K562 (cell line): Measurements from ENCODE around the gene E2F2. TPM values are rescaled to one million over a fixed set of nuclear protein-coding genes. Genes with fewer than 3 reads are reported as not detected.

Experiments used
- CREBBP ChIP-seq: IDR thresholded peaks from one replicate; pipeline ENCODE4 v1.6.1; 2012; ENCODE audit warnings: low read depth, mild to moderate bottlenecking, control low read depth, inconsistent platforms, low read length
- ELF4 ChIP-seq: fragments of 450-650 bp; formaldehyde crosslinking; IDR thresholded peaks from 2 replicates; pipeline ENCODE4 v1.4.0; 2022; ENCODE audit warnings: missing genetic modification characterization
- FOXA3 ChIP-seq, 2 experiments: fragments of 450-650 bp in 1 of 2; sonication (generic) in 1 of 2; formaldehyde crosslinking; IDR thresholded peaks in 1 of 2; conservative IDR thresholded peaks in 1 of 2; 2 replicates each; pipeline versions ENCODE4 v1.4.0 to v1.8.0; 2020 to 2022; ENCODE audit warnings: mild to moderate bottlenecking in 2 of 2, missing genetic modification reagents in 1 of 2
- FOXP4 ChIP-seq: sonication (generic); formaldehyde crosslinking; IDR thresholded peaks from 2 replicates; pipeline ENCODE4 v1.8.0; 2022; ENCODE audit warnings: mild to moderate bottlenecking, missing genetic modification reagents, borderline replicate concordance
- GABPB1 ChIP-seq: sonication (generic); formaldehyde crosslinking; IDR thresholded peaks from 2 replicates; pipeline ENCODE4 v1.8.0; 2022; ENCODE audit warnings: mild to moderate bottlenecking, missing genetic modification reagents
- GATA2 ChIP-seq: sonication (generic); formaldehyde crosslinking; IDR thresholded peaks from 2 replicates; pipeline ENCODE4 v1.4.0; 2020; ENCODE audit warnings: mild to moderate bottlenecking, missing genetic modification reagents
- GTF2F1 ChIP-seq: IDR thresholded peaks from 2 replicates; pipeline ENCODE4 v1.6.1; 2011; ENCODE audit warnings: low read depth, low read length, improper control_type of control experiment
- HDAC8 ChIP-seq: fragments of 450-650 bp; IDR thresholded peaks from 2 replicates; pipeline ENCODE4 v1.6.1; 2016; ENCODE audit warnings: mild to moderate bottlenecking, missing genetic modification characterization, moderate library complexity, missing compliant biosample characterization
- HMBOX1 ChIP-seq: sonication (generic); IDR thresholded peaks from 2 replicates; pipeline ENCODE4 v1.6.1; 2016
- IRF2 ChIP-seq: sonication (generic); formaldehyde crosslinking; IDR thresholded peaks from 2 replicates; pipeline ENCODE4 v1.8.1; 2022; ENCODE audit warnings: mild to moderate bottlenecking, missing genetic modification reagents
- MAFK ChIP-seq: IDR thresholded peaks from 2 replicates; pipeline ENCODE4 v1.6.1; 2011; ENCODE audit warnings: low read length, improper control_type of control experiment
- MCM7 ChIP-seq, 2 experiments: fragments of 450-650 bp; IDR thresholded peaks; 2 replicates each; pipeline ENCODE4 v1.6.1; 2016 to 2018
- MECOM ChIP-seq: fragments of 250-450 bp; sonication (Bioruptor Pico); IDR thresholded peaks from 2 replicates; pipeline ENCODE4 v1.8.0; 2022; ENCODE audit warnings: inconsistent platforms
- MLLT1 ChIP-seq, 2 experiments: fragments of 450-650 bp; IDR thresholded peaks; 2 replicates each; pipeline ENCODE4 v1.6.1; 2016
- NFRKB ChIP-seq: fragments of 450-650 bp; IDR thresholded peaks from 2 replicates; pipeline ENCODE4 v1.6.1; 2016; ENCODE audit warnings: low read depth
- OTX1 ChIP-seq: fragments of 450-650 bp; formaldehyde crosslinking; IDR thresholded peaks from 2 replicates; pipeline ENCODE4 v1.4.0; 2022; ENCODE audit warnings: mild to moderate bottlenecking
- PKNOX1 ChIP-seq: fragments of 450-650 bp; IDR thresholded peaks from 2 replicates; pipeline ENCODE4 v1.6.1; 2016
- RAD21 ChIP-seq, 2 experiments: fragments of 250-450 bp in 1 of 2; fragments of 450-650 bp in 1 of 2; sonication (Bioruptor Pico) in 1 of 2; formaldehyde crosslinking in 1 of 2; IDR thresholded peaks in 1 of 2; conservative IDR thresholded peaks in 1 of 2; 2 replicates each; pipeline versions ENCODE4 v1.4.0 to v1.8.0; 2020 to 2022; ENCODE audit warnings: mild to moderate bottlenecking in 2 of 2, moderate library complexity in 1 of 2
- RNF2 ChIP-seq: sonication (generic); IDR thresholded peaks from 2 replicates; pipeline ENCODE4 v1.6.1; 2016
- TAF7 ChIP-seq: fragments of 450-650 bp; IDR thresholded peaks from 2 replicates; pipeline ENCODE4 v1.6.1; 2016; ENCODE audit warnings: missing genetic modification characterization, missing compliant biosample characterization
- TARDBP ChIP-seq: fragments of 450-650 bp; IDR thresholded peaks from 2 replicates; pipeline ENCODE4 v1.6.1; 2016
- ZBTB33 ChIP-seq: sonication (generic); formaldehyde crosslinking; IDR thresholded peaks from 2 replicates; pipeline ENCODE4 v1.8.1; 2023; ENCODE audit warnings: mild to moderate bottlenecking, missing genetic modification reagents
- ZEB2 ChIP-seq: fragments of 450-650 bp; IDR thresholded peaks from 2 replicates; pipeline ENCODE4 v1.6.1; 2016
- ZSCAN29 ChIP-seq: fragments of 450-650 bp; IDR thresholded peaks from 2 replicates; pipeline ENCODE4 v1.6.1; 2017
- polyA plus RNA-seq, 8 experiments: library from polyadenylated mRNA; depleted of rRNA in 4 of 8; stranded (reverse) in 5 of 8; unstranded in 3 of 8; fragments of >200 nt; fragmentation: Nextera tagmentation in 2 of 8; fragmentation: Illumina TruSeq in 1 of 8; extraction: Ambion mirVana in 2 of 8; extraction: Trizol in 1 of 8; gene quantifications; 2 replicates each; pipeline versions ENCODE4 v1.2.1 to v1.2.3, GENCODE V29; 2011 to 2014; ENCODE audit warnings: inconsistent platforms in 1 of 8, missing spikeins in 1 of 8
- total RNA-seq, 7 experiments: library from RNA; depleted of rRNA in 6 of 7; stranded (reverse); fragments of >200 nt in 6 of 7; fragmentation: Illumina TruSeq in 2 of 7; extraction: Trizol in 2 of 7; gene quantifications; 2 replicates each; pipeline versions ENCODE4 v1.2.1 to v1.2.3, GENCODE V29; 2011 to 2021; ENCODE audit warnings: low replicate concordance in 1 of 7

E2F2 gene
- total and polyA plus RNA-seq, 9 of the 15 experiments (the other 6 are each of a cell fraction or from before 2014, with no cell fraction given): 3.1 to 25.3 (median 11.4) TPM

- peak; percentile 78; the same call in 1 of the 2 replicates for TF ChIP-seq HMBOX1
- no peak for TF ChIP-seq TAF7 (tag)
- no peak for TF ChIP-seq MCM7 (IDR thresholded peaks at IDR 0.05)
- peak; percentile 100 for TF ChIP-seq RAD21 (CRISPR knock-in tag; conservative IDR thresholded peaks at IDR 0.05 in 1 of 2, IDR thresholded peaks at IDR 0.05 in 1 of 2)
- TF ChIP-seq MLLT1 (IDR thresholded peaks at IDR 0.05): peak in 1 of 2 experiments; percentile 67; a peak in 3 of 4 replicates
- no peak for TF ChIP-seq IRF2 (CRISPR knock-in tag)
- no peak for TF ChIP-seq HDAC8 (tag)
- TF ChIP-seq RNF2: peak; percentile 51; the same call in 1 of the 2 replicates
- TF ChIP-seq FOXP4: no peak
- peak; percentile 86 for TF ChIP-seq ZEB2
- no peak for TF ChIP-seq OTX1
- no peak for TF ChIP-seq FOXA3 (CRISPR knock-in tag; conservative IDR thresholded peaks at IDR 0.05 in 1 of 2, IDR thresholded peaks at IDR 0.05 in 1 of 2)
- TF ChIP-seq GTF2F1: peak; percentile 81; the same call in 1 of the 2 replicates
- TF ChIP-seq MAFK: no peak; the same call in none of the 2 replicates
- peak; percentile 85 for TF ChIP-seq PKNOX1
- peak; percentile 76; the same call in 1 of the 2 replicates for TF ChIP-seq GABPB1 (CRISPR knock-in tag)
- TF ChIP-seq NFRKB: no peak
- no peak for TF ChIP-seq MECOM (CRISPR knock-in tag)
- no peak for TF ChIP-seq ZSCAN29
- peak; percentile 93 for TF ChIP-seq ZBTB33 (CRISPR knock-in tag)
- TF ChIP-seq ELF4 (CRISPR knock-in tag): peak; percentile 34; the same call in 1 of the 2 replicates
- TF ChIP-seq GATA2 (CRISPR knock-in tag): peak; percentile 100
- peak; percentile 98 for TF ChIP-seq TARDBP
- TF ChIP-seq CREBBP: no peak
These were observed 8.7 kb upstream of the E2F2 start (continued) for GRCh38 chr1:23539698-23540266.
